SK-N-SH (cell line): ENCODE measurements around the gene MMP2. TPM values are rescaled to one million over a fixed set of nuclear protein-coding genes. Genes with fewer than 3 reads are reported as not detected.
A peak's percentile ranks its signal among the peaks of the same experiment; 100 is the strongest.

Experiments
- CTCF ChIA-PET: fragments of 300-600, 350-600 bp; formaldehyde crosslinking; extraction: SDS; loops from one replicate; lab custom pipeline; 2021; lab: Yijun Ruan, JAX
- POLR2A ChIA-PET: fragments of 350-600 bp; sonication (Branson Sonifier 250); formaldehyde crosslinking; extraction: SDS; loops from one replicate; lab custom pipeline; 2020; ENCODE audit warnings: antibody characterized with exemption, inconsistent platforms; lab: Yijun Ruan, JAX
- DNase-seq: peaks from one replicate; pipeline ENCODE4 v3.0.0; 2012
- H2AFZ ChIP-seq: fragments of 200-600 bp; sonication (generic); 2 replicates; pipeline ENCODE4 v1.8.1; 2016; ENCODE audit warnings: antibody characterized with exemption, mild to moderate bottlenecking, low read depth
- H3F3A ChIP-seq: fragments of 200-600 bp; sonication (generic); replicated peaks from 2 replicates; pipeline ENCODE3; 2016; ENCODE audit warnings: antibody characterized with exemption, mild to moderate bottlenecking; ENCODE audit not compliant: insufficient read depth
- H3K27ac ChIP-seq, 2 experiments: fragments of 200-500 bp in 1 of 2; fragments of 200-600 bp in 1 of 2; sonication (Bioruptor generic) in 1 of 2; sonication (generic), shearing (Covaris generic) in 1 of 2; 2 replicates each; pipeline versions ENCODE4 v1.5.1 to v1.6.1; 2014 to 2016; ENCODE audit warnings: low read depth in 2 of 2, inconsistent platforms in 1 of 2, low read length in 1 of 2, mild to moderate bottlenecking in 1 of 2, mixed read lengths in 1 of 2
- H3K27me3 ChIP-seq: fragments of 200-600 bp; sonication (generic), shearing (Covaris generic); 2 replicates; pipeline ENCODE4 v1.6.1; 2016; ENCODE audit warnings: mixed run types; ENCODE audit not compliant: insufficient read depth
- H3K36me3 ChIP-seq, 2 experiments: fragments of 200-500 bp in 1 of 2; fragments of 200-600 bp in 1 of 2; sonication (Bioruptor generic) in 1 of 2; sonication (generic) in 1 of 2; replicated peaks in 1 of 2; 2 replicates each; pipeline versions ENCODE3 to v1.5.1; 2014 to 2016; ENCODE audit warnings: low read length in 1 of 2, mild to moderate bottlenecking in 1 of 2; ENCODE audit not compliant: insufficient read depth in 2 of 2, control insufficient read depth in 1 of 2
- H3K4me1 ChIP-seq, 2 experiments: fragments of 200-500 bp in 1 of 2; fragments of 200-600 bp in 1 of 2; sonication (Bioruptor generic) in 1 of 2; sonication (generic), shearing (Covaris generic) in 1 of 2; 2 replicates each; pipeline versions ENCODE4 v1.5.1 to v1.6.1; 2014 to 2016; ENCODE audit warnings: low read depth in 1 of 2, low read length in 1 of 2, mixed run types in 1 of 2; ENCODE audit not compliant: insufficient read depth in 2 of 2, control insufficient read depth in 1 of 2
- H3K4me2 ChIP-seq: fragments of 200-600 bp; sonication (generic), shearing (Covaris generic); 2 replicates; pipeline ENCODE4 v1.6.1; 2017; ENCODE audit warnings: mixed run types
- H3K4me3 ChIP-seq, 2 experiments: fragments of 200-500 bp in 1 of 2; fragments of 200-600 bp in 1 of 2; sonication (Bioruptor generic) in 1 of 2; sonication (generic), shearing (Covaris generic) in 1 of 2; 2 replicates each; pipeline versions ENCODE4 v1.5.1 to v1.8.1; 2014 to 2016; ENCODE audit warnings: low read depth in 2 of 2, inconsistent platforms in 1 of 2, low read length in 1 of 2, mild to moderate bottlenecking in 1 of 2, mixed read lengths in 1 of 2, moderate library complexity in 1 of 2
- H3K79me2 ChIP-seq: fragments of 200-600 bp; sonication (generic); 2 replicates; pipeline ENCODE4 v1.8.1; 2017; ENCODE audit warnings: mild to moderate bottlenecking; ENCODE audit not compliant: insufficient read depth
- H3K9ac ChIP-seq: fragments of 200-600 bp; sonication (generic); 2 replicates; pipeline ENCODE4 v1.6.1; 2017; ENCODE audit warnings: mixed run types
- H3K9me2 ChIP-seq: fragments of 200-600 bp; sonication (generic); 2 replicates; pipeline ENCODE4 v1.6.1; 2017; ENCODE audit warnings: mixed run types
- H3K9me3 ChIP-seq: fragments of 200-600 bp; sonication (generic); 2 replicates; pipeline ENCODE4 v1.6.1; 2017; ENCODE audit warnings: mixed run types, mild to moderate bottlenecking, moderate library complexity
- H4K20me1 ChIP-seq: fragments of 200-600 bp; sonication (generic); 2 replicates; pipeline ENCODE4 v1.6.1; 2017; ENCODE audit warnings: mild to moderate bottlenecking, mixed run types; ENCODE audit not compliant: insufficient read depth
- ELF1 ChIP-seq: IDR thresholded peaks from 2 replicates; pipeline ENCODE4 v1.4.0; 2012
- EP300 ChIP-seq, 2 experiments: IDR thresholded peaks; 2 replicates each; pipeline versions ENCODE4 v1.4.0 to v1.6.1; 2012; ENCODE audit warnings: borderline replicate concordance in 1 of 2, low read depth in 1 of 2, low read length in 1 of 2
- EZH2phosphoT487 ChIP-seq: fragments of 200-600 bp; sonication (generic); IDR thresholded peaks from 2 replicates; pipeline ENCODE4 v1.6.1; 2017; ENCODE audit warnings: low read depth, mixed run types, mild to moderate bottlenecking, antibody characterized with exemption, moderate library complexity, borderline replicate concordance
- FOSL2 ChIP-seq: IDR thresholded peaks from 2 replicates; pipeline ENCODE4 v1.4.0; 2012; ENCODE audit warnings: low read depth, mild to moderate bottlenecking, moderate library complexity, borderline replicate concordance
- GATA2 ChIP-seq: sonication (generic); formaldehyde crosslinking; IDR thresholded peaks from 2 replicates; pipeline ENCODE4 v1.5.0; 2020; ENCODE audit warnings: mild to moderate bottlenecking, missing genetic modification reagents
- JUND ChIP-seq: IDR thresholded peaks from 2 replicates; pipeline ENCODE4 v1.4.0; 2012
- MEF2A ChIP-seq: IDR thresholded peaks from 2 replicates; pipeline ENCODE4 v1.4.0; 2012; ENCODE audit warnings: low read depth, borderline replicate concordance
- NFIC ChIP-seq: IDR thresholded peaks from 2 replicates; pipeline ENCODE4 v1.4.0; 2012; ENCODE audit warnings: borderline replicate concordance
- POLR2AphosphoS5 ChIP-seq: IDR thresholded peaks from 2 replicates; pipeline ENCODE4 v1.6.1; 2012; ENCODE audit warnings: low read depth, low read length
- RFX5 ChIP-seq: IDR thresholded peaks from 2 replicates; pipeline ENCODE4 v1.6.1; 2012; ENCODE audit warnings: mild to moderate bottlenecking, improper control_type of control experiment, low read length
- RXRA ChIP-seq: IDR thresholded peaks from 2 replicates; pipeline ENCODE4 v1.4.0; 2012; ENCODE audit warnings: low read depth, mild to moderate bottlenecking, borderline replicate concordance
- SMC3 ChIP-seq: IDR thresholded peaks from 2 replicates; pipeline ENCODE4 v1.6.1; 2012; ENCODE audit warnings: low read depth, low read length, improper control_type of control experiment
- TCF12 ChIP-seq: IDR thresholded peaks from 2 replicates; pipeline ENCODE4 v1.4.0; 2012
- WGBS: methylation state at CpG from one replicate; pipeline ENCODE4 v1.1.6; 2017; ENCODE audit warnings: low lambda C conversion rate; 5-methylcytosine and 5-hydroxymethylcytosine counted together
- polyA plus RNA-seq, 3 experiments: library from polyadenylated mRNA; depleted of rRNA; stranded (reverse); fragments of >200 nt; gene quantifications; 2 replicates each; pipeline ENCODE4 v1.2.3, GENCODE V29; 2012
- TF ChIP-seq, protein P1 (sequence below): IDR thresholded peaks from 2 replicates; pipeline ENCODE4 v1.4.0; 2012; ENCODE audit warnings: low read depth, borderline replicate concordance
- TF ChIP-seq, protein P2 (sequence below): IDR thresholded peaks from 2 replicates; pipeline ENCODE4 v1.4.0; 2012; ENCODE audit warnings: low read depth, borderline replicate concordance
- TF ChIP-seq, protein P3 (sequence below): IDR thresholded peaks from 2 replicates; pipeline ENCODE4; 2012
- TF ChIP-seq, protein P4 (sequence below): fragments of 150-350 bp; IDR thresholded peaks from 2 replicates; pipeline ENCODE4 v1.6.1; 2017; ENCODE audit warnings: antibody characterized with exemption, low read length, low read depth, borderline replicate concordance

The MMP2 gene
- polyA plus RNA-seq, 1 of the 3 experiments (the other 2 are of a cell fraction): 1,101 TPM

DNA sequence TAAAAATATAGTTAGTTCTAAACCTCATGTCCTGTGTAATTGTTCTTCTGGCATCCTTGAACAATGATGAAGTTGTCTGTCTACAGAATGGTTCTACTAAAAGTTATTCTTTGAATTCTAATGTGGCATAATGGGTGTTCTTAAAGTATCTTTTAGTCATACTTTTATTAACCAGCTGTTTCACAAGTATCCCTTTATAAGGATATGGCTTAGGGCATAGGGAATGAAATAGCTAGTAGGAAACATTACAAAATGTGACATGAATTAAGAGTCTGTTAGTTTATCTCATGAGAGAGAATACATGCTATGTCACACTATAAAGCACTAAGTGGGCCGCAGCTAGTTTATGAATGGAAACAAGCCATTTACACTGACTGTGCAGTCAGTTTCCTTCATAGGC is 61.2 kb downstream of the MMP2 start:
- CTCF ChIA-PET: interaction anchor here (0.6 to 8.9 kb wide), 2 partner anchors 76 to 301 kb away, joined by 3 to 115 read pairs; no protein-coding TSS in a partner anchor

DNA sequence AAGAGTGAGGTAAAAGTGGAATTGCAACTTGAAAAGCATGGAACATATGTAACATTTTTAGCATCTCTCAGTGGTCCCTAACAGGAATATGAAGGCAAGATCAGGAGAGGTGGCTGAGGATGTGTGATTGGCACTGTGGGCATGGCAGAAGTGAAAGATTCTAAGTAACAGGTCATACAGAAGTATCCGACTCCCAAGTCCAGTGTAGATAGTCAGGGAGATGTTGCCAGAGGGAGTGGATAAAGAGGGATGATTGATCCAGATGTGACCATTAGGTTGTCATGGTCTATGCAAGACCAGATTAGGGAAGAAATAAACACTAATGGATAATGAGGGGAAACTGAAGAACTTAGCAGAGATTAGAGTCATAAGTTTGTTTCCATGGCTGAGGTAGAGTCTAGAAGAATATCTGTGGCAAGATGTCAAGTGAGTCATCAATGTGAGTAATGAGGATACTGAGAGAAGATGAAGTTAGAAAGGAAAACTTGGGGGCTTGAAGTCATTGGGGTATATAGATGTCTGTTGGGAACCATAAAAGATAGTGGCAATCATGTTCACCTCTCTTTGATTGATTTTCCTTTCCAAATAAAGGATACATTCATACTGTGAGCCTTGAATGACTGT is 63.6 kb downstream of the MMP2 start:
- H3K9me2 ChIP-seq: no peaks in the 10 kb centered on the region
- H3K9me3 ChIP-seq: no peaks in the 10 kb centered on the region
- peaks cover 9 to 15% of the 10 kb centered on the region in 2 experiments; a peak in 3 of 4 replicates for H3K4me1 ChIP-seq
- H3K4me2 ChIP-seq: peak overlapping the region; percentile 42; the same call in 1 of the 2 replicates
- no peak overlapping the region for H3K4me3 ChIP-seq
- H2AFZ ChIP-seq: no peak overlapping the region
- ChIA-PET CTCF (interaction anchor here (1.4 to 8.9 kb wide), 2 partner anchors 47 to 78 kb away, joined by 5 to 115 read pairs; no protein-coding TSS in a partner anchor), POLR2A (no interaction called here)
- H4K20me1 ChIP-seq: no peaks in the 10 kb centered on the region
- peaks cover 26% of the 10 kb centered on the region for H3F3A ChIP-seq
- H3K27me3 ChIP-seq: no peaks in the 10 kb centered on the region
- peaks cover 74 to 80% of the 10 kb centered on the region in 2 experiments for H3K36me3 ChIP-seq
- H3K9ac ChIP-seq: no peak overlapping the region
- H3K27ac ChIP-seq: peak overlapping the region in 1 of 2 experiments; percentile 65; a peak in 3 of 4 replicates
- no peaks in the 10 kb centered on the region for H3K79me2 ChIP-seq
- no peak for DNase-seq
- 88% methylated on average over 1 of the region's 1 CpG for WGBS
- TF ChIP-seq EZH2phosphoT487 (no peak), TCF12 (peak; percentile 57; the same call in 1 of the 2 replicates), POLR2AphosphoS5 (no peak), RFX5 (no peak), GATA2 (no peak), ELF1 (no peak), JUND (peak; percentile 82)
- TF ChIP-seq, protein P1, sequence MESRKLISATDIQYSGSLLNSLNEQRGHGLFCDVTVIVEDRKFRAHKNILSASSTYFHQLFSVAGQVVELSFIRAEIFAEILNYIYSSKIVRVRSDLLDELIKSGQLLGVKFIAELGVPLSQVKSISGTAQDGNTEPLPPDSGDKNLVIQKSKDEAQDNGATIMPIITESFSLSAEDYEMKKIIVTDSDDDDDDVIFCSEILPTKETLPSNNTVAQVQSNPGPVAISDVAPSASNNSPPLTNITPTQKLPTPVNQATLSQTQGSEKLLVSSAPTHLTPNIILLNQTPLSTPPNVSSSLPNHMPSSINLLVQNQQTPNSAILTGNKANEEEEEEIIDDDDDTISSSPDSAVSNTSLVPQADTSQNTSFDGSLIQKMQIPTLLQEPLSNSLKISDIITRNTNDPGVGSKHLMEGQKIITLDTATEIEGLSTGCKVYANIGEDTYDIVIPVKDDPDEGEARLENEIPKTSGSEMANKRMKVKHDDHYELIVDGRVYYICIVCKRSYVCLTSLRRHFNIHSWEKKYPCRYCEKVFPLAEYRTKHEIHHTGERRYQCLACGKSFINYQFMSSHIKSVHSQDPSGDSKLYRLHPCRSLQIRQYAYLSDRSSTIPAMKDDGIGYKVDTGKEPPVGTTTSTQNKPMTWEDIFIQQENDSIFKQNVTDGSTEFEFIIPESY: no peak
- TF ChIP-seq, protein P2, sequence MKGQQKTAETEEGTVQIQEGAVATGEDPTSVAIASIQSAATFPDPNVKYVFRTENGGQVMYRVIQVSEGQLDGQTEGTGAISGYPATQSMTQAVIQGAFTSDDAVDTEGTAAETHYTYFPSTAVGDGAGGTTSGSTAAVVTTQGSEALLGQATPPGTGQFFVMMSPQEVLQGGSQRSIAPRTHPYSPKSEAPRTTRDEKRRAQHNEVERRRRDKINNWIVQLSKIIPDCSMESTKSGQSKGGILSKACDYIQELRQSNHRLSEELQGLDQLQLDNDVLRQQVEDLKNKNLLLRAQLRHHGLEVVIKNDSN: no peak
- TF ChIP-seq, protein P3, sequence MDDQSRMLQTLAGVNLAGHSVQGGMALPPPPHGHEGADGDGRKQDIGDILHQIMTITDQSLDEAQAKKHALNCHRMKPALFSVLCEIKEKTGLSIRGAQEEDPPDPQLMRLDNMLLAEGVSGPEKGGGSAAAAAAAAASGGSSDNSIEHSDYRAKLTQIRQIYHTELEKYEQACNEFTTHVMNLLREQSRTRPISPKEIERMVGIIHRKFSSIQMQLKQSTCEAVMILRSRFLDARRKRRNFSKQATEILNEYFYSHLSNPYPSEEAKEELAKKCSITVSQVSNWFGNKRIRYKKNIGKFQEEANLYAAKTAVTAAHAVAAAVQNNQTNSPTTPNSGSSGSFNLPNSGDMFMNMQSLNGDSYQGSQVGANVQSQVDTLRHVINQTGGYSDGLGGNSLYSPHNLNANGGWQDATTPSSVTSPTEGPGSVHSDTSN: peak; percentile 94

More for the DNA sequence above, 61.2 kb downstream of the MMP2 start:
- POLR2A ChIA-PET: no interaction called here
- no peaks in the 10 kb centered on the region for H3K27me3 ChIP-seq
- H2AFZ ChIP-seq: no peak overlapping the region
- no peak overlapping the region for H3K27ac ChIP-seq
- H3K36me3 ChIP-seq: peaks cover 62 to 76% of the 10 kb centered on the region in 2 experiments
- H4K20me1 ChIP-seq: no peaks in the 10 kb centered on the region
- DNase-seq: no peak
- H3K9me3 ChIP-seq: no peaks in the 10 kb centered on the region
- 91% methylated on average over 1 of the region's 1 CpG for WGBS
- no peak overlapping the region for H3K4me3 ChIP-seq
- peaks cover 30% of the 10 kb centered on the region for H3F3A ChIP-seq
- H3K4me2 ChIP-seq: no peak overlapping the region
- peaks cover 9 to 18% of the 10 kb centered on the region in 2 experiments; a peak in 3 of 4 replicates for H3K4me1 ChIP-seq
- H3K9me2 ChIP-seq: no peaks in the 10 kb centered on the region
- no peaks in the 10 kb centered on the region for H3K79me2 ChIP-seq
- TF ChIP-seq RXRA (no peak), EZH2phosphoT487 (no peak), MEF2A (no peak), TCF12 (no peak), SMC3 (no peak), EP300 (IDR thresholded peaks at IDR 0.05; ENCODE audit: borderline replicate concordance in 1 of 2, low read depth in 1 of 2, low read length in 1 of 2) (no peak), JUND (no peak), POLR2AphosphoS5 (no peak), FOSL2 (no peak), NFIC (no peak)
- TF ChIP-seq, protein P2: no peak
- TF ChIP-seq, protein P1: no peak
- TF ChIP-seq, protein P4, sequence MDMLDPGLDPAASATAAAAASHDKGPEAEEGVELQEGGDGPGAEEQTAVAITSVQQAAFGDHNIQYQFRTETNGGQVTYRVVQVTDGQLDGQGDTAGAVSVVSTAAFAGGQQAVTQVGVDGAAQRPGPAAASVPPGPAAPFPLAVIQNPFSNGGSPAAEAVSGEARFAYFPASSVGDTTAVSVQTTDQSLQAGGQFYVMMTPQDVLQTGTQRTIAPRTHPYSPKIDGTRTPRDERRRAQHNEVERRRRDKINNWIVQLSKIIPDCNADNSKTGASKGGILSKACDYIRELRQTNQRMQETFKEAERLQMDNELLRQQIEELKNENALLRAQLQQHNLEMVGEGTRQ: no peak
- no peak overlapping the region for H3K9ac ChIP-seq
